Stomach (tissue), 4 donors: ENCODE results near the gene ITPKC.
"Not testable (repeated sequence)": the region's sequence is repeated elsewhere in the genome, so short reads cannot be mapped to it uniquely, and the experiment has no call there.

Experiments used
- POLR2A ChIP-seq, 4 donors: fragments of 450-650 bp; IDR thresholded peaks; one replicate each; pipeline ENCODE4 v1.6.1; 2016; ENCODE audit warnings: antibody characterized with exemption in 4 of 4, control low read depth in 2 of 4, mild to moderate bottlenecking in 1 of 4, moderate library complexity in 1 of 4
- TF ChIP-seq, protein P1 (sequence below), 7 experiments: fragments of 450-650 bp in 4 of 7; fragments of 200-600 bp in 3 of 7; sonication (generic) in 3 of 7; IDR thresholded peaks; one replicate each; pipeline ENCODE4 v1.5.1; 2016 to 2019; ENCODE audit warnings: antibody characterized with exemption in 7 of 7, control low read depth in 2 of 7, mild to moderate bottlenecking in 1 of 7

DNA sequence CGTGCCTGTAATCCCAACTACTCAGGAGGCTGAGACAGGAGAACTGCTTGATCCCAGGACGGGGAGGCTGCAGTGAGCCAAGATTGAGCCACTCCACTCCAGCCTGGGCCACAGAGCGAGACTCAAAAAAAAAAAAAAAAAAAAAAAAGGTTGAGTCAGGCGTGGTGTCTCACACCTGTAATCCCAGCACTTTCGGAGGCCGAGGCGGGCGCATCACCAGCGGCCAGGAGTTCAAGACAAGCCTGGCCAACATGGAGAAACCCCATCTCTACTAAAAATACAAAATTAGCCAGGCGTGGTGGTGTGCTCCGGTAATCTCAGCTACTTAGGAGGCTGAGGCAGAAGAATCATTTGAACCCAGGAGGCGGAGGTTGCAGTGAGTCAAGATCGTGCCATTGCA, 49.5 kb downstream of the ITPKC start:
- TF ChIP-seq, protein P1, sequence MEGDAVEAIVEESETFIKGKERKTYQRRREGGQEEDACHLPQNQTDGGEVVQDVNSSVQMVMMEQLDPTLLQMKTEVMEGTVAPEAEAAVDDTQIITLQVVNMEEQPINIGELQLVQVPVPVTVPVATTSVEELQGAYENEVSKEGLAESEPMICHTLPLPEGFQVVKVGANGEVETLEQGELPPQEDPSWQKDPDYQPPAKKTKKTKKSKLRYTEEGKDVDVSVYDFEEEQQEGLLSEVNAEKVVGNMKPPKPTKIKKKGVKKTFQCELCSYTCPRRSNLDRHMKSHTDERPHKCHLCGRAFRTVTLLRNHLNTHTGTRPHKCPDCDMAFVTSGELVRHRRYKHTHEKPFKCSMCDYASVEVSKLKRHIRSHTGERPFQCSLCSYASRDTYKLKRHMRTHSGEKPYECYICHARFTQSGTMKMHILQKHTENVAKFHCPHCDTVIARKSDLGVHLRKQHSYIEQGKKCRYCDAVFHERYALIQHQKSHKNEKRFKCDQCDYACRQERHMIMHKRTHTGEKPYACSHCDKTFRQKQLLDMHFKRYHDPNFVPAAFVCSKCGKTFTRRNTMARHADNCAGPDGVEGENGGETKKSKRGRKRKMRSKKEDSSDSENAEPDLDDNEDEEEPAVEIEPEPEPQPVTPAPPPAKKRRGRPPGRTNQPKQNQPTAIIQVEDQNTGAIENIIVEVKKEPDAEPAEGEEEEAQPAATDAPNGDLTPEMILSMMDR (IDR thresholded peaks at IDR 0.05), result not testable (repeated sequence)
- TF ChIP-seq POLR2A (IDR thresholded peaks at IDR 0.05), result not testable (repeated sequence)
